ENCODE measurements around the gene STYX.
"Not testable (repeated sequence)": the region's sequence is repeated elsewhere in the genome, so short reads cannot be mapped to it uniquely, and the experiment has no call there.

The STYX gene

GRCh38 chr14:52740751-52741150, 10.8 kb downstream of the STYX start:
- TF ChIP-seq CTCF (conservative IDR thresholded peaks at IDR 0.05; ENCODE audit: control insufficient read depth, insufficient read depth, low read depth, low read length): no peak
- no peak overlapping the region for H3K4me3 ChIP-seq (ENCODE audit: control insufficient read depth, low read depth, low read length)
- no peak for DNase-seq (ENCODE audit: low read depth)

- no peak for TF ChIP-seq CTCF (conservative IDR thresholded peaks at IDR 0.05; ENCODE audit: control insufficient read depth, insufficient read depth, low read depth, low read length)
- no peak overlapping the region for H3K4me3 ChIP-seq (ENCODE audit: control insufficient read depth, low read depth, low read length)
- DNase-seq (ENCODE audit: low read depth): no peak
Observed at GRCh38 chr14:52741865-52742264, 11.9 kb downstream of the STYX start.

GRCh38 chr14:52748647-52749292, 18.8 kb downstream of the STYX start:
- no peak overlapping the region for H3K4me3 ChIP-seq (ENCODE audit: control insufficient read depth, low read depth, low read length)
- no peak for DNase-seq (ENCODE audit: low read depth)
- no peak for TF ChIP-seq CTCF (conservative IDR thresholded peaks at IDR 0.05; ENCODE audit: control insufficient read depth, insufficient read depth, low read depth, low read length)

- DNase-seq (ENCODE audit: low read depth): no peak
- H3K4me3 ChIP-seq (ENCODE audit: control insufficient read depth, low read depth, low read length): no peak overlapping the region
- TF ChIP-seq CTCF (conservative IDR thresholded peaks at IDR 0.05; ENCODE audit: control insufficient read depth, insufficient read depth, low read depth, low read length): no peak
Observed at GRCh38 chr14:52755607-52756316, 25.8 kb downstream of the STYX start.

- no peak for DNase-seq (ENCODE audit: low read depth)
- no peak for TF ChIP-seq CTCF (conservative IDR thresholded peaks at IDR 0.05; ENCODE audit: control insufficient read depth, insufficient read depth, low read depth, low read length)
- no peak overlapping the region for H3K4me3 ChIP-seq (ENCODE audit: control insufficient read depth, low read depth, low read length)
Observed at GRCh38 chr14:52759145-52759544, 29.2 kb downstream of the STYX start.

- not testable (repeated sequence) for H3K4me3 ChIP-seq (ENCODE audit: control insufficient read depth, low read depth, low read length); DNase-seq (ENCODE audit: low read depth)
Observed at GRCh38 chr14:52762923-52763322, 33.0 kb downstream of the STYX start.

GRCh38 chr14:52767058-52767833, 37.3 kb downstream of the STYX start:
- no peak for DNase-seq (ENCODE audit: low read depth)
- no peak for TF ChIP-seq CTCF (conservative IDR thresholded peaks at IDR 0.05; ENCODE audit: control insufficient read depth, insufficient read depth, low read depth, low read length)
- no peak overlapping the region for H3K4me3 ChIP-seq (ENCODE audit: control insufficient read depth, low read depth, low read length)

All from fibroblast of mammary gland (primary cell).